Activated T-helper 17 cell treated with anti-CD3 and anti-CD28 coated beads, Interleukin-2, amount 50 U/mL, for 72 hours (primary cell): ENCODE results near the gene MAPK1. TPM values are rescaled to one million over a fixed set of nuclear protein-coding genes. Genes with fewer than 3 reads are reported as not detected.
"Not testable (repeated sequence)": the region's sequence is repeated elsewhere in the genome, so short reads cannot be mapped to it uniquely, and the experiment has no call there.

Source experiments
- ATAC-seq: fragments of 150-1000 bp; cut with Tn5 transposase; replicated peaks from 2 replicates; pipeline ENCODE4 v1.10.0; 2021; ENCODE audit warnings: mild to moderate bottlenecking, moderate library complexity
- H3K27ac Mint-ChIP-seq: one replicate; pipeline ENCODE4 v1.8.0; 2022; ENCODE audit warnings: mixed read lengths
- H3K27me3 Mint-ChIP-seq: one replicate; pipeline ENCODE4 v1.8.0; 2022; ENCODE audit warnings: mixed read lengths
- H3K36me3 Mint-ChIP-seq: one replicate; pipeline ENCODE4 v1.8.0; 2022; ENCODE audit warnings: low read depth, mild to moderate bottlenecking, mixed read lengths
- H3K4me1 Mint-ChIP-seq: one replicate; pipeline ENCODE4 v1.8.0; 2022; ENCODE audit warnings: mixed read lengths
- H3K4me3 Mint-ChIP-seq: one replicate; pipeline ENCODE4 v1.8.0; 2022; ENCODE audit warnings: mild to moderate bottlenecking, mixed read lengths
- H3K9me3 Mint-ChIP-seq: one replicate; pipeline ENCODE4 v1.8.0; 2022; ENCODE audit warnings: mixed read lengths
- total RNA-seq, 2 donors: library from RNA; stranded (reverse); gene quantifications; one replicate each; pipeline ENCODE4 v1.2.3, GENCODE V29; 2022

MAPK1 gene
- total RNA-seq, 2 donors from 2014 or later: 48.6 to 70.7 TPM

- Mint-ChIP-seq H3K9me3 (no peaks in the 10 kb centered on the region), H3K4me3 (no peak overlapping the region), H3K36me3 (no peaks in the 10 kb centered on the region), H3K4me1 (peaks cover 38% of the 10 kb centered on the region), H3K27me3 (no peaks in the 10 kb centered on the region), H3K27ac (no peak overlapping the region)
- ATAC-seq: no peak
These were observed 26.0 kb downstream of the MAPK1 start for GRCh38 chr22:21841422-21841821.

GRCh38 chr22:21840236-21840823 is 27.1 kb downstream of the MAPK1 start:
- H3K27me3 Mint-ChIP-seq: no peaks in the 10 kb centered on the region
- H3K4me3 Mint-ChIP-seq: no peak overlapping the region
- H3K4me1 Mint-ChIP-seq: peaks cover 30% of the 10 kb centered on the region
- no peaks in the 10 kb centered on the region for H3K9me3 Mint-ChIP-seq
- H3K27ac Mint-ChIP-seq: no peak overlapping the region
- no peaks in the 10 kb centered on the region for H3K36me3 Mint-ChIP-seq
- ATAC-seq: no peak

- no peaks in the 10 kb centered on the region for H3K36me3 Mint-ChIP-seq
- ATAC-seq: no peak
- peak overlapping the region; percentile 37 for H3K27ac Mint-ChIP-seq
- H3K9me3 Mint-ChIP-seq: no peaks in the 10 kb centered on the region
- H3K27me3 Mint-ChIP-seq: no peaks in the 10 kb centered on the region
- no peak overlapping the region for H3K4me3 Mint-ChIP-seq
- peaks cover 33% of the 10 kb centered on the region for H3K4me1 Mint-ChIP-seq
These were observed 27.7 kb downstream of the MAPK1 start for GRCh38 chr22:21839765-21840140.

- not testable (repeated sequence) for H3K27me3 Mint-ChIP-seq, H3K4me3 Mint-ChIP-seq, ATAC-seq, H3K36me3 Mint-ChIP-seq, H3K9me3 Mint-ChIP-seq
- H3K27ac Mint-ChIP-seq: peak overlapping the region; percentile 37
- H3K4me1 Mint-ChIP-seq: peaks cover 33% of the 10 kb centered on the region
These were observed 28.2 kb downstream of the MAPK1 start for GRCh38 chr22:21839104-21839764.

GRCh38 chr22:21837248-21837979 is 30.0 kb downstream of the MAPK1 start:
- H3K4me1 Mint-ChIP-seq: peaks cover 37% of the 10 kb centered on the region
- no peak overlapping the region for H3K4me3 Mint-ChIP-seq
- no peaks in the 10 kb centered on the region for H3K36me3 Mint-ChIP-seq
- no peak overlapping the region for H3K27ac Mint-ChIP-seq
- ATAC-seq: no peak
- no peaks in the 10 kb centered on the region for H3K9me3 Mint-ChIP-seq
- no peaks in the 10 kb centered on the region for H3K27me3 Mint-ChIP-seq

- H3K4me1 Mint-ChIP-seq: peaks cover 43% of the 10 kb centered on the region
- H3K27ac Mint-ChIP-seq, H3K4me3 Mint-ChIP-seq, H3K27me3 Mint-ChIP-seq, H3K36me3 Mint-ChIP-seq, H3K9me3 Mint-ChIP-seq, ATAC-seq: not testable (repeated sequence)
These were observed 31.0 kb downstream of the MAPK1 start for GRCh38 chr22:21836486-21836885.

- Mint-ChIP-seq H3K9me3 (no peaks in the 10 kb centered on the region), H3K27me3 (no peaks in the 10 kb centered on the region), H3K27ac (peak overlapping the region; percentile 18), H3K4me3 (no peak overlapping the region), H3K36me3 (no peaks in the 10 kb centered on the region), H3K4me1 (peaks cover 47% of the 10 kb centered on the region)
- ATAC-seq: no peak
These were observed 32.1 kb downstream of the MAPK1 start for GRCh38 chr22:21835378-21835777.

GRCh38 chr22:21834869-21835268 is 32.6 kb downstream of the MAPK1 start:
- no peak for ATAC-seq
- H3K4me3 Mint-ChIP-seq: no peak overlapping the region
- H3K27me3 Mint-ChIP-seq: no peaks in the 10 kb centered on the region
- no peaks in the 10 kb centered on the region for H3K9me3 Mint-ChIP-seq
- H3K4me1 Mint-ChIP-seq: peaks cover 45% of the 10 kb centered on the region
- H3K27ac Mint-ChIP-seq: peak overlapping the region; percentile 18
- H3K36me3 Mint-ChIP-seq: no peaks in the 10 kb centered on the region

GRCh38 chr22:21832291-21833290 is 34.9 kb downstream of the MAPK1 start:
- Mint-ChIP-seq H3K9me3 (no peaks in the 10 kb centered on the region), H3K4me3 (no peak overlapping the region), H3K4me1 (peaks cover 49% of the 10 kb centered on the region), H3K27me3 (no peaks in the 10 kb centered on the region), H3K36me3 (no peaks in the 10 kb centered on the region), H3K27ac (peak overlapping the region; percentile 53)
- ATAC-seq: peak; percentile 12

GRCh38 chr22:21829523-21829922 is 37.9 kb downstream of the MAPK1 start:
- no peak for ATAC-seq
- Mint-ChIP-seq H3K36me3 (no peaks in the 10 kb centered on the region), H3K4me3 (no peak overlapping the region), H3K27ac (peak overlapping the region; percentile 18), H3K4me1 (peaks cover 41% of the 10 kb centered on the region), H3K27me3 (no peaks in the 10 kb centered on the region), H3K9me3 (no peaks in the 10 kb centered on the region)

GRCh38 chr22:21828268-21828638 is 39.2 kb downstream of the MAPK1 start:
- Mint-ChIP-seq H3K27ac (peak overlapping the region; percentile 7), H3K4me1 (peaks cover 44% of the 10 kb centered on the region), H3K36me3 (no peaks in the 10 kb centered on the region), H3K4me3 (no peak overlapping the region), H3K27me3 (no peaks in the 10 kb centered on the region), H3K9me3 (no peaks in the 10 kb centered on the region)
- ATAC-seq: no peak

- no peak overlapping the region for H3K4me3 Mint-ChIP-seq
- no peaks in the 10 kb centered on the region for H3K27me3 Mint-ChIP-seq
- ATAC-seq: no peak
- no peaks in the 10 kb centered on the region for H3K9me3 Mint-ChIP-seq
- no peaks in the 10 kb centered on the region for H3K36me3 Mint-ChIP-seq
- peaks cover 43% of the 10 kb centered on the region for H3K4me1 Mint-ChIP-seq
- peak overlapping the region; percentile 7 for H3K27ac Mint-ChIP-seq
These were observed 39.7 kb downstream of the MAPK1 start for GRCh38 chr22:21827628-21828267.

- Mint-ChIP-seq H3K4me3 (no peak overlapping the region), H3K9me3 (no peaks in the 10 kb centered on the region), H3K27me3 (no peaks in the 10 kb centered on the region), H3K4me1 (peaks cover 39% of the 10 kb centered on the region), H3K27ac (peak overlapping the region; percentile 21), H3K36me3 (no peaks in the 10 kb centered on the region)
- no peak for ATAC-seq
These were observed 41.2 kb downstream of the MAPK1 start for GRCh38 chr22:21826204-21826603.

GRCh38 chr22:21824962-21825361 is 42.5 kb downstream of the MAPK1 start:
- not testable (repeated sequence) for H3K4me3 Mint-ChIP-seq, H3K36me3 Mint-ChIP-seq, ATAC-seq, H3K9me3 Mint-ChIP-seq, H3K27me3 Mint-ChIP-seq, H3K27ac Mint-ChIP-seq
- peaks cover 35% of the 10 kb centered on the region for H3K4me1 Mint-ChIP-seq
